ENCODE measurements around the gene HSPB7.

GRCh38 chr1:16031551-16031950 lies 13.7 kb upstream of the HSPB7 start:
- TF ChIP-seq REST (IDR thresholded peaks at IDR 0.05; ENCODE audit: insufficient read depth in 1 of 2, low read depth in 2 of 2, low read length in 2 of 2) (no peak), TAF1 (IDR thresholded peaks at IDR 0.05; ENCODE audit: borderline replicate concordance, insufficient read depth, low read length) (no peak), SIN3A (IDR thresholded peaks at IDR 0.05; ENCODE audit: borderline replicate concordance, insufficient read depth, low read length) (no peak), POLR2AphosphoS5 (IDR thresholded peaks at IDR 0.05; ENCODE audit: low read depth, low read length) (no peak), FOXP2 (optimal IDR thresholded peaks at IDR 0.05; ENCODE audit: borderline replicate concordance, extremely low read depth, extremely low read length, insufficient read depth) (no peak)

All from PFSK-1 (cell line).